Suprapubic skin (tissue), 4 donors: Measurements from ENCODE around the gene PPP6R3. TPM values are rescaled to one million over a fixed set of nuclear protein-coding genes. Genes with fewer than 3 reads are reported as not detected.

Source experiments
- DNase-seq, 2 donors: peaks; one replicate each; pipeline ENCODE4 v3.0.0-alpha.2; 2019; ENCODE audit warnings: low spot score in 2 of 2
- H3K27ac ChIP-seq: fragments of 200-600 bp; sonication (generic); one replicate; pipeline ENCODE4 v1.5.1; 2019
- H3K27me3 ChIP-seq: fragments of 200-600 bp; sonication (generic); one replicate; pipeline ENCODE4 v1.5.1; 2019
- H3K36me3 ChIP-seq: fragments of 200-600 bp; sonication (generic); one replicate; pipeline ENCODE4 v1.5.1; 2019
- H3K4me1 ChIP-seq: fragments of 200-600 bp; sonication (generic); one replicate; pipeline ENCODE4 v1.5.1; 2019
- H3K4me3 ChIP-seq: fragments of 200-600 bp; sonication (generic); one replicate; pipeline ENCODE4 v1.5.1; 2019; ENCODE audit warnings: mild to moderate bottlenecking
- H3K9me3 ChIP-seq: fragments of 200-600 bp; sonication (generic); one replicate; pipeline ENCODE4 v1.5.1; 2019
- CTCF ChIP-seq, 2 donors: fragments of 200-600 bp in 1 of 2; fragments of 450-650 bp in 1 of 2; sonication (generic) in 1 of 2; IDR thresholded peaks; one replicate each; pipeline ENCODE4 v1.5.1; 2016 to 2019; ENCODE audit warnings: antibody characterized with exemption in 2 of 2, mild to moderate bottlenecking in 1 of 2, moderate library complexity in 1 of 2
- EP300 ChIP-seq: sonication (generic); formaldehyde crosslinking; IDR thresholded peaks from one replicate; pipeline ENCODE4 v1.6.1; 2017; ENCODE audit warnings: antibody characterized with exemption
- POLR2A ChIP-seq, 2 donors: fragments of 450-650 bp; IDR thresholded peaks; one replicate each; pipeline ENCODE4 v1.6.1; 2017; ENCODE audit warnings: antibody characterized with exemption in 2 of 2, mild to moderate bottlenecking in 2 of 2, moderate library complexity in 2 of 2
- POLR2AphosphoS5 ChIP-seq, 3 donors: sonication (generic); formaldehyde crosslinking; IDR thresholded peaks; one replicate each; pipeline ENCODE4 v1.6.1; 2017; ENCODE audit warnings: antibody characterized with exemption in 3 of 3
- WGBS: methylation state at CpG from one replicate; pipeline ENCODE4 v1.1.5; 2018; 5-methylcytosine and 5-hydroxymethylcytosine counted together
- total RNA-seq, 4 donors: library from RNA; depleted of rRNA; stranded (reverse); fragments of >200 nt; gene quantifications; one replicate each; pipeline ENCODE4 v1.1.0, GENCODE V29; 2016

PPP6R3 gene
- total RNA-seq, result 100 to 1,000 TPM in 1 of 4 donors, 10 to 100 TPM in 3; 81.8 to 197 (median 97.0) TPM

- H3K9me3 ChIP-seq, result no peaks in the 10 kb centered on the region
- no peaks in the 10 kb centered on the region for H3K36me3 ChIP-seq
- DNase-seq, result peak in 1 of 2 donors; percentile 83
- WGBS, result 0% methylated on average over 8 of the region's 92 CpGs
- TF ChIP-seq POLR2AphosphoS5 (IDR thresholded peaks at IDR 0.05) (peak in 1 of 3 donors; percentile 8), POLR2A (IDR thresholded peaks at IDR 0.05) (no peak), CTCF (IDR thresholded peaks at IDR 0.05) (no peak)
- H3K4me1 ChIP-seq, result peaks cover 41% of the 10 kb centered on the region
- peak within 1 kb of the TSS; percentile 92 for H3K27ac ChIP-seq
- no peaks in the 10 kb centered on the region for H3K27me3 ChIP-seq
- peak within 1 kb of the TSS; percentile 67 for H3K4me3 ChIP-seq
Observed at GRCh38 chr11:68460741-68461574, at the start of gene PPP6R3. TSS of gene PPP6R3 (plus strand) at chr11:68460752. CDS start at chr11:68537665, 76,913 bp downstream.

- peaks cover 75% of the 10 kb centered on the region for H3K36me3 ChIP-seq
- H3K9me3 ChIP-seq, result no peaks in the 10 kb centered on the region
- no peak for DNase-seq
- H3K27me3 ChIP-seq, result no peaks in the 10 kb centered on the region
- no CpG with 5 or more reads among the region's 17 CpGs for WGBS
- TF ChIP-seq POLR2AphosphoS5 (IDR thresholded peaks at IDR 0.05), result no peak
- no peak for TF ChIP-seq CTCF (IDR thresholded peaks at IDR 0.05)
- TF ChIP-seq POLR2A (IDR thresholded peaks at IDR 0.05), result no peak
- TF ChIP-seq EP300, result no peak
- H3K4me1 ChIP-seq, result peaks cover 2% of the 10 kb centered on the region
- H3K27ac ChIP-seq, result no peak overlapping the region
- no peak overlapping the region for H3K4me3 ChIP-seq
Observed at GRCh38 chr11:68411501-68411991, 49.0 kb upstream of the PPP6R3 start.

GRCh38 chr11:68412593-68413475 lies 47.7 kb upstream of the PPP6R3 start:
- no peaks in the 10 kb centered on the region for H3K9me3 ChIP-seq
- 72% methylated on average over 17 of the region's 24 CpGs for WGBS
- TF ChIP-seq POLR2AphosphoS5 (IDR thresholded peaks at IDR 0.05) (peak in 1 of 3 donors; percentile 36), POLR2A (IDR thresholded peaks at IDR 0.05) (no peak)
- peak in 1 of 2 donors; percentile 78 for DNase-seq
- H3K36me3 ChIP-seq, result peaks cover 74% of the 10 kb centered on the region
- H3K27ac ChIP-seq, result peak overlapping the region; percentile 56
- H3K27me3 ChIP-seq, result no peaks in the 10 kb centered on the region
- H3K4me1 ChIP-seq, result peaks cover 2% of the 10 kb centered on the region
- no peak overlapping the region for H3K4me3 ChIP-seq

GRCh38 chr11:68413591-68413999 lies 47.0 kb upstream of the PPP6R3 start:
- peaks cover 2% of the 10 kb centered on the region for H3K4me1 ChIP-seq
- no peak overlapping the region for H3K4me3 ChIP-seq
- no peak for TF ChIP-seq POLR2AphosphoS5 (IDR thresholded peaks at IDR 0.05)
- no peak for TF ChIP-seq POLR2A (IDR thresholded peaks at IDR 0.05)
- TF ChIP-seq CTCF (IDR thresholded peaks at IDR 0.05), result no peak
- TF ChIP-seq EP300, result no peak
- H3K27me3 ChIP-seq, result no peaks in the 10 kb centered on the region
- no peaks in the 10 kb centered on the region for H3K9me3 ChIP-seq
- WGBS, result 63% methylated on average over 7 of the region's 27 CpGs
- peaks cover 80% of the 10 kb centered on the region for H3K36me3 ChIP-seq
- peak overlapping the region; percentile 27 for H3K27ac ChIP-seq
- no peak for DNase-seq

GRCh38 chr11:68414496-68415221 lies 45.9 kb upstream of the PPP6R3 start:
- H3K27me3 ChIP-seq, result no peaks in the 10 kb centered on the region
- no peak for TF ChIP-seq CTCF (IDR thresholded peaks at IDR 0.05)
- peaks cover 2% of the 10 kb centered on the region for H3K4me1 ChIP-seq
- H3K9me3 ChIP-seq, result no peaks in the 10 kb centered on the region
- no peak for DNase-seq
- H3K4me3 ChIP-seq, result no peak overlapping the region
- H3K36me3 ChIP-seq, result peaks cover 85% of the 10 kb centered on the region
- H3K27ac ChIP-seq, result no peak overlapping the region
- WGBS, result 74% methylated on average over 8 of the region's 19 CpGs
